ENCODE measurements around the gene IFNA6.
A peak's percentile ranks its signal among the peaks of the same experiment; 100 is the strongest.

IFNA6 gene

GRCh38 chr9:21331676-21332402 lies 18.8 kb downstream of the IFNA6 start:
- DNase-seq (ENCODE audit: low spot score) = no peak

- peak; percentile 60 for DNase-seq (ENCODE audit: low spot score)
Measured at GRCh38 chr9:21326526-21327139, 24.1 kb downstream of the IFNA6 start.

- DNase-seq (ENCODE audit: low spot score) = no peak
Measured at GRCh38 chr9:21324047-21324446, 26.6 kb downstream of the IFNA6 start.

GRCh38 chr9:21322911-21323461 lies 27.7 kb downstream of the IFNA6 start:
- no peak for DNase-seq (ENCODE audit: low spot score)

GRCh38 chr9:21320465-21320864 lies 30.2 kb downstream of the IFNA6 start:
- no peak for DNase-seq (ENCODE audit: low spot score)

- DNase-seq (ENCODE audit: low spot score) = peak; percentile 56
Measured at GRCh38 chr9:21317956-21318923, 32.4 kb downstream of the IFNA6 start.

GRCh38 chr9:21316860-21317259 lies 33.8 kb downstream of the IFNA6 start:
- DNase-seq (ENCODE audit: low spot score) = no peak

- no peak for DNase-seq (ENCODE audit: low spot score)
Measured at GRCh38 chr9:21316032-21316842, 34.5 kb downstream of the IFNA6 start.

- no peak for DNase-seq (ENCODE audit: low spot score)
Measured at GRCh38 chr9:21314152-21314551, 36.5 kb downstream of the IFNA6 start.

- no peak for DNase-seq (ENCODE audit: low spot score)
Measured at GRCh38 chr9:21311889-21312288, 38.8 kb downstream of the IFNA6 start.

- DNase-seq (ENCODE audit: low spot score) = no peak
Measured at GRCh38 chr9:21305213-21305612, 45.5 kb downstream of the IFNA6 start, which contains the start of gene IFNA5. Gene IFNA5 (minus strand): TSS chr9:21305313. CDS start chr9:21305256, 57 bp downstream.

All from SW480 (cell line).